ENCODE results near the gene NCAM1. TPM values are rescaled to one million over a fixed set of nuclear protein-coding genes. Genes with fewer than 3 reads are reported as not detected.

NCAM1 gene
- total RNA-seq, 1 donor from 2014 or later = 3.3 TPM

- no peak overlapping the region for H3K27ac ChIP-seq
- DNase-seq (ENCODE audit: low spot score in 2 of 2) = no peak
- no peaks in the 10 kb centered on the region for H3K27me3 ChIP-seq
- H3K4me1 ChIP-seq = peaks cover 0 to 7% of the 10 kb centered on the region in 2 donors
- H3K9me3 ChIP-seq = no peaks in the 10 kb centered on the region
- H3K36me3 ChIP-seq = no peaks in the 10 kb centered on the region
- no peak for TF ChIP-seq CTCF (IDR thresholded peaks at IDR 0.05)
- intact Hi-C loops (cut with DNase I) = loop anchor here (10.0 kb wide), 1 partner anchor 671 kb away; no protein-coding TSS in a partner anchor
- H3K4me3 ChIP-seq = no peak overlapping the region
Observed at GRCh38 chr11:112965656-112966055, 4.4 kb downstream of the NCAM1 start.

GRCh38 chr11:112966561-112966960 lies 5.3 kb downstream of the NCAM1 start:
- TF ChIP-seq CTCF (IDR thresholded peaks at IDR 0.05) = no peak
- intact Hi-C loops (cut with DNase I) = loop anchor here (10.0 kb wide), 1 partner anchor 672 kb away; no protein-coding TSS in a partner anchor
- DNase-seq (ENCODE audit: low spot score in 2 of 2) = no peak
- Histone ChIP-seq H3K4me1 (peaks cover 0 to 7% of the 10 kb centered on the region in 2 donors), H3K27ac (no peak overlapping the region), H3K4me3 (no peak overlapping the region), H3K27me3 (no peaks in the 10 kb centered on the region), H3K36me3 (no peaks in the 10 kb centered on the region), H3K9me3 (no peaks in the 10 kb centered on the region)

GRCh38 chr11:112967082-112967481 lies 5.9 kb downstream of the NCAM1 start:
- no peak overlapping the region for H3K4me3 ChIP-seq
- H3K27me3 ChIP-seq = no peaks in the 10 kb centered on the region
- H3K36me3 ChIP-seq = no peaks in the 10 kb centered on the region
- no peak overlapping the region for H3K27ac ChIP-seq
- no peak for DNase-seq (ENCODE audit: low spot score in 2 of 2)
- TF ChIP-seq CTCF (IDR thresholded peaks at IDR 0.05) = no peak
- no peaks in the 10 kb centered on the region for H3K9me3 ChIP-seq
- intact Hi-C loops (cut with DNase I) = loop anchor here (10.0 kb wide), 1 partner anchor 672 kb away; no protein-coding TSS in a partner anchor
- peaks cover 0 to 7% of the 10 kb centered on the region in 2 donors for H3K4me1 ChIP-seq

GRCh38 chr11:112968941-112969713 lies 7.9 kb downstream of the NCAM1 start:
- Histone ChIP-seq H3K27me3 (no peaks in the 10 kb centered on the region), H3K4me1 (no peaks in the 10 kb centered on the region), H3K9me3 (no peaks in the 10 kb centered on the region), H3K27ac (no peak overlapping the region), H3K36me3 (no peaks in the 10 kb centered on the region), H3K4me3 (no peak overlapping the region)
- no peak for TF ChIP-seq CTCF (IDR thresholded peaks at IDR 0.05)
- intact Hi-C loops (cut with DNase I) = loop anchor here (10.0 kb wide), 1 partner anchor 674 kb away; no protein-coding TSS in a partner anchor
- no peak for DNase-seq (ENCODE audit: low spot score in 2 of 2)

GRCh38 chr11:112971195-112971594 lies 10.0 kb downstream of the NCAM1 start:
- H3K27me3 ChIP-seq = no peaks in the 10 kb centered on the region
- H3K4me1 ChIP-seq = no peaks in the 10 kb centered on the region
- TF ChIP-seq CTCF (IDR thresholded peaks at IDR 0.05) = no peak
- intact Hi-C loops (cut with DNase I) = no loop called here
- no peak overlapping the region for H3K4me3 ChIP-seq
- no peak overlapping the region for H3K27ac ChIP-seq
- H3K36me3 ChIP-seq = no peaks in the 10 kb centered on the region
- DNase-seq (ENCODE audit: low spot score in 2 of 2) = no peak
- no peaks in the 10 kb centered on the region for H3K9me3 ChIP-seq

Data from ascending aorta (tissue), 2 donors.